Body of pancreas (tissue), 4 donors: ENCODE results near the gene ABCC1.

Experiments used
- POLR2A ChIP-seq, 3 donors: fragments of 450-650 bp; IDR thresholded peaks; one replicate each; pipeline ENCODE4 v1.6.1; 2016; ENCODE audit warnings: antibody characterized with exemption in 3 of 3, mild to moderate bottlenecking in 2 of 3
- TF ChIP-seq, protein P1 (sequence below), 7 experiments: fragments of 450-650 bp in 4 of 7; fragments of 200-600 bp in 3 of 7; sonication (generic) in 3 of 7; IDR thresholded peaks; one replicate each; pipeline ENCODE4 v1.5.1; 2016 to 2019; ENCODE audit warnings: antibody characterized with exemption in 7 of 7

DNA sequence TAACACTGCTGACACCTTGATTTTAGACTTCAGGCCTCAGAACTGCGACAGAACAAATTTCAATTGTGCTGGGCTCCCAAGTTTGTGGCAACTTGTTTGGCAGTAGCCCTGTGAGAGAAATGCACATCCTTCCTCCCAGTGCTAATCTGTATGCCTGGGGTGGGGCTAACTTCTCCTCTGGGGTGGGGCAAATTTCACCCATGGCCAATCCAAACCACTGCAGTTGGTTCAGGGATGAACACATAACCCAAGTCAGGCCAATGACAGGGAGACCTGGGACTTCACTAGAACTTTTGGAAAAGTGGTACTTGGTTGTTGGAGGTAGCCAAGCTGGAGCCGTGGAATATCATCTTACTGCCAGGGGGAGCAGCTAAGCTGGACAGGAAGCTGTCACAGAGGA lies 217.5 kb downstream of the ABCC1 start:
- TF ChIP-seq, protein P1, sequence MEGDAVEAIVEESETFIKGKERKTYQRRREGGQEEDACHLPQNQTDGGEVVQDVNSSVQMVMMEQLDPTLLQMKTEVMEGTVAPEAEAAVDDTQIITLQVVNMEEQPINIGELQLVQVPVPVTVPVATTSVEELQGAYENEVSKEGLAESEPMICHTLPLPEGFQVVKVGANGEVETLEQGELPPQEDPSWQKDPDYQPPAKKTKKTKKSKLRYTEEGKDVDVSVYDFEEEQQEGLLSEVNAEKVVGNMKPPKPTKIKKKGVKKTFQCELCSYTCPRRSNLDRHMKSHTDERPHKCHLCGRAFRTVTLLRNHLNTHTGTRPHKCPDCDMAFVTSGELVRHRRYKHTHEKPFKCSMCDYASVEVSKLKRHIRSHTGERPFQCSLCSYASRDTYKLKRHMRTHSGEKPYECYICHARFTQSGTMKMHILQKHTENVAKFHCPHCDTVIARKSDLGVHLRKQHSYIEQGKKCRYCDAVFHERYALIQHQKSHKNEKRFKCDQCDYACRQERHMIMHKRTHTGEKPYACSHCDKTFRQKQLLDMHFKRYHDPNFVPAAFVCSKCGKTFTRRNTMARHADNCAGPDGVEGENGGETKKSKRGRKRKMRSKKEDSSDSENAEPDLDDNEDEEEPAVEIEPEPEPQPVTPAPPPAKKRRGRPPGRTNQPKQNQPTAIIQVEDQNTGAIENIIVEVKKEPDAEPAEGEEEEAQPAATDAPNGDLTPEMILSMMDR (IDR thresholded peaks at IDR 0.05), result no peak
- no peak for TF ChIP-seq POLR2A (IDR thresholded peaks at IDR 0.05)
